ENCODE measurements around the gene ATP6AP1. TPM values are rescaled to one million over a fixed set of nuclear protein-coding genes. Genes with fewer than 3 reads are reported as not detected.

ATP6AP1 gene
- total and polyA plus RNA-seq, 2 of the 13 experiments (the other 11 are each of a cell fraction or from before 2014, with no cell fraction given) = 56.7 to 110 TPM

DNA sequence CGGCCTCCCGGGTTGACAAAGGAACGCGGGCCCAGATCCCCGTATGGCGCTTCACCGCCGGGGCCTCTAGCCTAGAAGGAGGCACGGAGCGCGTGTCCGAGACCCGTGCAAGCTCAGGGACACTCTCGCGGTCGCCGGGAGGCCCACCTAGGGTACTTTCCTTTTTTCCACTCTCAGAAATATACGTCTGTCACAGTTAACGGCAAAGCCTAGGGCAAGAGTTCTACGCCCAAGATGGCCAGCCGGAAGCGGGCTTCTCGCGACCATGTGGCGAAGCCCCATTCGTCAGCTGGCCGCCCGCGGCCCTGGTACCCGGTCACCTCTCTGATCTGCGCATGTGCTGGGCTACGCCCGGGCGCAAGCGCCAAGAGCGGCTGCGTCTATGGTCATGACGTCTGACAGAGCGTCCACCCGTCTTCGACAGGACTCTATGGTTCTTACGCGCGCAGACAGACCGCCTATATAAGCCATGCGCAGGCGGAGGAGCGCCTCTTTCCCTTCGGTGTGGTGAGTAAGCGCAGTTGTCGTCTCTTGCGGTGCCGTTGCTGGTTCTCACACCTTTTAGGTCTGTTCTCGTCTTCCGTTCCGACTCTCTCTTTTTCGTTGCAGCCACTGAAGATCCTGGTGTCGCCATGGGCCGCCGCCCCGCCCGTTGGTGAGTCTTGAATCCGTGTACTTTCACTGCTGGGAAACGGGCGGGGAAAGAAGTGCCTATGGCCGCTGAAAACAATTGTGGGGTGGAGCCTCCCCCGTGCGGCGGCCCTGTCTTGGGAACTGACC lies 30.4 kb upstream of the ATP6AP1 start, which contains the start of gene RPL10 (continued):
- TF ChIP-seq ZNF18 (CRISPR knock-in tag; IDR thresholded peaks at IDR 0.05; ENCODE audit: insufficient replicate concordance) = peak; percentile 56
- no peak for TF ChIP-seq ZNF253 (CRISPR knock-in tag; IDR thresholded peaks at IDR 0.05; ENCODE audit: borderline replicate concordance)
- peak; percentile 56 for TF ChIP-seq SAP130 (CRISPR knock-in tag; IDR thresholded peaks at IDR 0.05; ENCODE audit: low read depth)
- TF ChIP-seq ZFP37 (CRISPR knock-in tag; IDR thresholded peaks at IDR 0.05; ENCODE audit: borderline replicate concordance) = peak; percentile 69; the same call in 1 of the 2 replicates
- no peak for TF ChIP-seq HNRNPUL1 (IDR thresholded peaks at IDR 0.05; ENCODE audit: low read depth, low read length)
- TF ChIP-seq ASH2L (IDR thresholded peaks at IDR 0.05; ENCODE audit: insufficient read length, low read depth, low read length) = peak; percentile 43
- peak; percentile 84 for TF ChIP-seq ATF1 (CRISPR knock-in tag; IDR thresholded peaks at IDR 0.05)
- no peak for TF ChIP-seq SIX4 (CRISPR knock-in tag; IDR thresholded peaks at IDR 0.05)
- no peak for TF ChIP-seq ZFP62 (CRISPR knock-in tag; IDR thresholded peaks at IDR 0.05)
- peak; percentile 78 for TF ChIP-seq RBM22 (optimal IDR thresholded peaks at IDR 0.05; ENCODE audit: low read length)
- TF ChIP-seq ZNF354B (CRISPR knock-in tag; IDR thresholded peaks at IDR 0.05) = no peak
- no peak for TF ChIP-seq HIVEP1 (CRISPR knock-in tag; IDR thresholded peaks at IDR 0.05)
- TF ChIP-seq, protein P1, sequence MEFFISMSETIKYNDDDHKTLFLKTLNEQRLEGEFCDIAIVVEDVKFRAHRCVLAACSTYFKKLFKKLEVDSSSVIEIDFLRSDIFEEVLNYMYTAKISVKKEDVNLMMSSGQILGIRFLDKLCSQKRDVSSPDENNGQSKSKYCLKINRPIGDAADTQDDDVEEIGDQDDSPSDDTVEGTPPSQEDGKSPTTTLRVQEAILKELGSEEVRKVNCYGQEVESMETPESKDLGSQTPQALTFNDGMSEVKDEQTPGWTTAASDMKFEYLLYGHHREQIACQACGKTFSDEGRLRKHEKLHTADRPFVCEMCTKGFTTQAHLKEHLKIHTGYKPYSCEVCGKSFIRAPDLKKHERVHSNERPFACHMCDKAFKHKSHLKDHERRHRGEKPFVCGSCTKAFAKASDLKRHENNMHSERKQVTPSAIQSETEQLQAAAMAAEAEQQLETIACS (CRISPR knock-in tag; IDR thresholded peaks at IDR 0.05) = peak; percentile 9; the same call in 1 of the 2 replicates
- no peak for TF ChIP-seq NR2C2 (CRISPR knock-in tag; IDR thresholded peaks at IDR 0.05; ENCODE audit: borderline replicate concordance)
- TF ChIP-seq ZNF468 (CRISPR knock-in tag; IDR thresholded peaks at IDR 0.05) = no peak
- TF ChIP-seq AGO1 (IDR thresholded peaks at IDR 0.05; ENCODE audit: low read depth, low read length, poor library complexity, severe bottlenecking) = no peak
- no peak for TF ChIP-seq ZNF614 (CRISPR knock-in tag; IDR thresholded peaks at IDR 0.05; ENCODE audit: borderline replicate concordance)
- 0 out of 2 replicates have a peak, but pooled peaks have one; percentile 70 for TF ChIP-seq KAT7 (CRISPR knock-in tag; IDR thresholded peaks at IDR 0.05; ENCODE audit: borderline replicate concordance)
- TF ChIP-seq ZFP36 (IDR thresholded peaks at IDR 0.05; ENCODE audit: borderline replicate concordance, low read depth, low read length, partially characterized antibody) = no peak
- no peak for TF ChIP-seq NR1H2 (CRISPR knock-in tag; IDR thresholded peaks at IDR 0.05; ENCODE audit: borderline replicate concordance, low read depth)
- no peak for TF ChIP-seq SRSF9 (IDR thresholded peaks at IDR 0.05; ENCODE audit: borderline replicate concordance, insufficient read depth, low read depth, low read length, poor library complexity, severe bottlenecking)
- no peak for TF ChIP-seq ZNF781 (CRISPR knock-in tag; IDR thresholded peaks at IDR 0.05; ENCODE audit: borderline replicate concordance, not compliant biosample characterization)
- TF ChIP-seq SALL2 (CRISPR knock-in tag; IDR thresholded peaks at IDR 0.05) = 0 out of 2 replicates have a peak, but pooled peaks have one; percentile 7
- TF ChIP-seq, protein P2, sequence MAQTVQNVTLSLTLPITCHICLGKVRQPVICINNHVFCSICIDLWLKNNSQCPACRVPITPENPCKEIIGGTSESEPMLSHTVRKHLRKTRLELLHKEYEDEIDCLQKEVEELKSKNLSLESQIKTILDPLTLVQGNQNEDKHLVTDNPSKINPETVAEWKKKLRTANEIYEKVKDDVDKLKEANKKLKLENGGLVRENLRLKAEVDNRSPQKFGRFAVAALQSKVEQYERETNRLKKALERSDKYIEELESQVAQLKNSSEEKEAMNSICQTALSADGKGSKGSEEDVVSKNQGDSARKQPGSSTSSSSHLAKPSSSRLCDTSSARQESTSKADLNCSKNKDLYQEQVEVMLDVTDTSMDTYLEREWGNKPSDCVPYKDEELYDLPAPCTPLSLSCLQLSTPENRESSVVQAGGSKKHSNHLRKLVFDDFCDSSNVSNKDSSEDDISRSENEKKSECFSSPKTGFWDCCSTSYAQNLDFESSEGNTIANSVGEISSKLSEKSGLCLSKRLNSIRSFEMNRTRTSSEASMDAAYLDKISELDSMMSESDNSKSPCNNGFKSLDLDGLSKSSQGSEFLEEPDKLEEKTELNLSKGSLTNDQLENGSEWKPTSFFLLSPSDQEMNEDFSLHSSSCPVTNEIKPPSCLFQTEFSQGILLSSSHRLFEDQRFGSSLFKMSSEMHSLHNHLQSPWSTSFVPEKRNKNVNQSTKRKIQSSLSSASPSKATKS (CRISPR knock-in tag; IDR thresholded peaks at IDR 0.05) = no peak
- TF ChIP-seq HOXA3 (CRISPR knock-in tag; IDR thresholded peaks at IDR 0.05) = peak; percentile 85
